GM18909 (cell line): Measurements from ENCODE around the gene SERP2.
"Not testable (repeated sequence)": the region's sequence is repeated elsewhere in the genome, so short reads cannot be mapped to it uniquely, and the experiment has no call there.

Experiments
- ATAC-seq: cut with Tn5 transposase; IDR thresholded peaks from one replicate; pipeline ENCODE4 v1.9.1; 2021; ENCODE audit warnings: mild to moderate bottlenecking; ENCODE audit not compliant: unreplicated experiment, poor library complexity

The SERP2 gene

GRCh38 chr13:44373601-44374347 is at the start of gene SERP2:
Gene SERP2 (plus strand): TSS chr13:44373824. CDS start chr13:44374026, 202 bp downstream.
- ATAC-seq = no peak

- no peak for ATAC-seq
Measured at GRCh38 chr13:44326961-44327360, 46.7 kb upstream of the SERP2 start.

GRCh38 chr13:44329041-44329440 is 44.6 kb upstream of the SERP2 start:
- not testable (repeated sequence) for ATAC-seq

- no peak for ATAC-seq
Measured at GRCh38 chr13:44329909-44330545, 43.6 kb upstream of the SERP2 start.

- ATAC-seq = no peak
Measured at GRCh38 chr13:44331446-44331845, 42.2 kb upstream of the SERP2 start.

- no peak for ATAC-seq
Measured at GRCh38 chr13:44331912-44332851, 41.4 kb upstream of the SERP2 start.

- no peak for ATAC-seq
Measured at GRCh38 chr13:44333950-44334655, 39.5 kb upstream of the SERP2 start.

GRCh38 chr13:44334751-44335150 is 38.9 kb upstream of the SERP2 start:
- no peak for ATAC-seq

- ATAC-seq = no peak
Measured at GRCh38 chr13:44336934-44337333, 36.7 kb upstream of the SERP2 start.

GRCh38 chr13:44337581-44337980 is 36.0 kb upstream of the SERP2 start:
- ATAC-seq = no peak

GRCh38 chr13:44340508-44340907 is 33.1 kb upstream of the SERP2 start:
- ATAC-seq = no peak

GRCh38 chr13:44342741-44343140 is 30.9 kb upstream of the SERP2 start:
- ATAC-seq = no peak

- no peak for ATAC-seq
Measured at GRCh38 chr13:44346534-44346933, 27.1 kb upstream of the SERP2 start.

- ATAC-seq = no peak
Measured at GRCh38 chr13:44347301-44347700, 26.3 kb upstream of the SERP2 start.

GRCh38 chr13:44347949-44348348 is 25.7 kb upstream of the SERP2 start:
- ATAC-seq = no peak

- no peak for ATAC-seq
Measured at GRCh38 chr13:44350775-44351504, 22.7 kb upstream of the SERP2 start.

GRCh38 chr13:44351505-44351854 is 22.1 kb upstream of the SERP2 start:
- ATAC-seq = no peak

- no peak for ATAC-seq
Measured at GRCh38 chr13:44352202-44352601, 21.4 kb upstream of the SERP2 start.

GRCh38 chr13:44352671-44353070 is 21.0 kb upstream of the SERP2 start:
- no peak for ATAC-seq

- no peak for ATAC-seq
Measured at GRCh38 chr13:44354331-44354730, 19.3 kb upstream of the SERP2 start.
